Measurements from ENCODE around the gene PARPBP.
A peak's percentile ranks its signal among the peaks of the same experiment; 100 is the strongest.
"Not testable (repeated sequence)": the region's sequence is repeated elsewhere in the genome, so short reads cannot be mapped to it uniquely, and the experiment has no call there.

PARPBP gene

GRCh38 chr12:102119674-102120563, at the start of gene PARPBP, which contains the start of gene NUP37:
PARPBP (plus strand) TSS chr12:102120183; CDS start chr12:102123889, 3,706 bp downstream.
NUP37 (minus strand) TSS chr12:102120114; CDS start chr12:102118518, 1,596 bp downstream.
- DNase-seq = peak; percentile 14

- not testable (repeated sequence) for DNase-seq
Observed at GRCh38 chr12:102072092-102072491, 47.9 kb upstream of the PARPBP start.

GRCh38 chr12:102080842-102081241, 39.1 kb upstream of the PARPBP start:
- DNase-seq = no peak

GRCh38 chr12:102089228-102089835, 30.7 kb upstream of the PARPBP start:
- DNase-seq = not testable (repeated sequence)

- no peak for DNase-seq
Observed at GRCh38 chr12:102093319-102093718, 26.7 kb upstream of the PARPBP start.

GRCh38 chr12:102095677-102096263, 24.2 kb upstream of the PARPBP start:
- DNase-seq = no peak

GRCh38 chr12:102096855-102097254, 23.1 kb upstream of the PARPBP start:
- no peak for DNase-seq

GRCh38 chr12:102106905-102107304, 13.1 kb upstream of the PARPBP start:
- no peak for DNase-seq

- DNase-seq = no peak
Observed at GRCh38 chr12:102107970-102108369, 12.0 kb upstream of the PARPBP start.

GRCh38 chr12:102110782-102111181, 9.2 kb upstream of the PARPBP start:
- no peak for DNase-seq

GRCh38 chr12:102114212-102114611, 5.8 kb upstream of the PARPBP start:
- DNase-seq = no peak

GRCh38 chr12:102116392-102116791, 3.6 kb upstream of the PARPBP start:
- DNase-seq = no peak

- DNase-seq = no peak
Observed at GRCh38 chr12:102118874-102119273, 1.1 kb upstream of the PARPBP start.

- DNase-seq = no peak
Observed at GRCh38 chr12:102120564-102120873, 536 bp downstream of the PARPBP start.

GRCh38 chr12:102120886-102121285, 903 bp downstream of the PARPBP start:
- no peak for DNase-seq

- DNase-seq = not testable (repeated sequence)
Observed at GRCh38 chr12:102121328-102121727, 1.3 kb downstream of the PARPBP start.

GRCh38 chr12:102130720-102131119, 10.7 kb downstream of the PARPBP start:
- DNase-seq = not testable (repeated sequence)

GRCh38 chr12:102131442-102131841, 11.5 kb downstream of the PARPBP start:
- DNase-seq = not testable (repeated sequence)

- DNase-seq = not testable (repeated sequence)
Observed at GRCh38 chr12:102137619-102138018, 17.6 kb downstream of the PARPBP start.

- DNase-seq = not testable (repeated sequence)
Observed at GRCh38 chr12:102142866-102143373, 22.9 kb downstream of the PARPBP start.

- DNase-seq = no peak
Observed at GRCh38 chr12:102144221-102144620, 24.2 kb downstream of the PARPBP start.

GRCh38 chr12:102147062-102147587, 27.1 kb downstream of the PARPBP start:
- DNase-seq = not testable (repeated sequence)

- DNase-seq = not testable (repeated sequence)
Observed at GRCh38 chr12:102155206-102155605, 35.2 kb downstream of the PARPBP start.

Data from GOT3 (cell line).